ENCODE results near the gene RPL27A.

Gene RPL27A

GRCh38 chr11:8693555-8693954 lies 11.0 kb downstream of the RPL27A start:
- no peak for DNase-seq
- in situ Hi-C loops (cut with HindIII; ENCODE audit: low pct_ligation_motif_present, low pct_unique_long_range_greater_than_20kb, low sequenced_read_pairs): no loop called here

- in situ Hi-C loops (cut with HindIII; ENCODE audit: low pct_ligation_motif_present, low pct_unique_long_range_greater_than_20kb, low sequenced_read_pairs): no loop called here
- no peak for DNase-seq
Measured at GRCh38 chr11:8694137-8694536, 11.5 kb downstream of the RPL27A start.

GRCh38 chr11:8697054-8697453 lies 14.5 kb downstream of the RPL27A start:
- in situ Hi-C loops (cut with HindIII; ENCODE audit: low pct_ligation_motif_present, low pct_unique_long_range_greater_than_20kb, low sequenced_read_pairs): no loop called here

GRCh38 chr11:8698379-8698851 lies 15.8 kb downstream of the RPL27A start:
- in situ Hi-C loops (cut with HindIII; ENCODE audit: low pct_ligation_motif_present, low pct_unique_long_range_greater_than_20kb, low sequenced_read_pairs): no loop called here
- no peak for DNase-seq

More at GRCh38 chr11:8697054-8697453, 14.5 kb downstream of the RPL27A start:
- DNase-seq: no peak

- in situ Hi-C loops (cut with HindIII; ENCODE audit: low pct_ligation_motif_present, low pct_unique_long_range_greater_than_20kb, low sequenced_read_pairs): no loop called here
- no peak for DNase-seq
Measured at GRCh38 chr11:8698917-8699441, 16.4 kb downstream of the RPL27A start.

GRCh38 chr11:8699903-8700302 lies 17.3 kb downstream of the RPL27A start:
- in situ Hi-C loops (cut with HindIII; ENCODE audit: low pct_ligation_motif_present, low pct_unique_long_range_greater_than_20kb, low sequenced_read_pairs): no loop called here
- no peak for DNase-seq

GRCh38 chr11:8701891-8702597 lies 19.5 kb downstream of the RPL27A start:
- no peak for DNase-seq
- in situ Hi-C loops (cut with HindIII; ENCODE audit: low pct_ligation_motif_present, low pct_unique_long_range_greater_than_20kb, low sequenced_read_pairs): no loop called here

- in situ Hi-C loops (cut with HindIII; ENCODE audit: low pct_ligation_motif_present, low pct_unique_long_range_greater_than_20kb, low sequenced_read_pairs): no loop called here
- DNase-seq: no peak
Measured at GRCh38 chr11:8702598-8702915, 20.0 kb downstream of the RPL27A start.

GRCh38 chr11:8704136-8704535 lies 21.5 kb downstream of the RPL27A start:
- DNase-seq: no peak
- in situ Hi-C loops (cut with HindIII; ENCODE audit: low pct_ligation_motif_present, low pct_unique_long_range_greater_than_20kb, low sequenced_read_pairs): no loop called here

- in situ Hi-C loops (cut with HindIII; ENCODE audit: low pct_ligation_motif_present, low pct_unique_long_range_greater_than_20kb, low sequenced_read_pairs): no loop called here
- no peak for DNase-seq
Measured at GRCh38 chr11:8705146-8705545, 22.6 kb downstream of the RPL27A start.

GRCh38 chr11:8706673-8707432 lies 24.3 kb downstream of the RPL27A start:
- DNase-seq: no peak
- in situ Hi-C loops (cut with HindIII; ENCODE audit: low pct_ligation_motif_present, low pct_unique_long_range_greater_than_20kb, low sequenced_read_pairs): no loop called here

- in situ Hi-C loops (cut with HindIII; ENCODE audit: low pct_ligation_motif_present, low pct_unique_long_range_greater_than_20kb, low sequenced_read_pairs): no loop called here
- no peak for DNase-seq
Measured at GRCh38 chr11:8707541-8708191, 25.1 kb downstream of the RPL27A start.

- DNase-seq: no peak
- in situ Hi-C loops (cut with HindIII; ENCODE audit: low pct_ligation_motif_present, low pct_unique_long_range_greater_than_20kb, low sequenced_read_pairs): no loop called here
Measured at GRCh38 chr11:8709002-8709672, 26.5 kb downstream of the RPL27A start.

GRCh38 chr11:8709777-8710176 lies 27.2 kb downstream of the RPL27A start:
- in situ Hi-C loops (cut with HindIII; ENCODE audit: low pct_ligation_motif_present, low pct_unique_long_range_greater_than_20kb, low sequenced_read_pairs): no loop called here

GRCh38 chr11:8711895-8712442 lies 29.4 kb downstream of the RPL27A start:
- in situ Hi-C loops (cut with HindIII; ENCODE audit: low pct_ligation_motif_present, low pct_unique_long_range_greater_than_20kb, low sequenced_read_pairs): no loop called here
- no peak for DNase-seq

More at GRCh38 chr11:8709777-8710176, 27.2 kb downstream of the RPL27A start:
- no peak for DNase-seq

- in situ Hi-C loops (cut with HindIII; ENCODE audit: low pct_ligation_motif_present, low pct_unique_long_range_greater_than_20kb, low sequenced_read_pairs): no loop called here
Measured at GRCh38 chr11:8712506-8712905, 29.9 kb downstream of the RPL27A start.

GRCh38 chr11:8713760-8714454 lies 31.3 kb downstream of the RPL27A start:
- in situ Hi-C loops (cut with HindIII; ENCODE audit: low pct_ligation_motif_present, low pct_unique_long_range_greater_than_20kb, low sequenced_read_pairs): no loop called here
- no peak for DNase-seq

More at GRCh38 chr11:8712506-8712905, 29.9 kb downstream of the RPL27A start:
- DNase-seq: no peak

GRCh38 chr11:8714622-8715225 lies 32.1 kb downstream of the RPL27A start:
- no peak for DNase-seq
- in situ Hi-C loops (cut with HindIII; ENCODE audit: low pct_ligation_motif_present, low pct_unique_long_range_greater_than_20kb, low sequenced_read_pairs): no loop called here

All from ACHN (cell line).